ENCODE measurements around the gene FERMT3.

- no peak for TF ChIP-seq MYC (IDR thresholded peaks at IDR 0.05; ENCODE audit: low read depth, low read length)
- TF ChIP-seq CTCF (IDR thresholded peaks at IDR 0.05; ENCODE audit: extremely low read depth in 1 of 2, insufficient read depth in 1 of 2, low read depth in 1 of 2, low read length in 2 of 2) = no peak
- no peak for TF ChIP-seq POLR2A (IDR thresholded peaks at IDR 0.05; ENCODE audit: low read depth, low read length)
- no peak for TF ChIP-seq JUN (IDR thresholded peaks at IDR 0.05; ENCODE audit: borderline replicate concordance, insufficient read depth, insufficient read length, low read depth)
Measured at GRCh38 chr11:64157631-64158394, 48.7 kb upstream of the FERMT3 start.

Data from endothelial cell of umbilical vein (primary cell).